Colonic mucosa (tissue), 4 donors: Measurements from ENCODE around the gene BTAF1. TPM values are rescaled to one million over a fixed set of nuclear protein-coding genes. Genes with fewer than 3 reads are reported as not detected.

Source experiments
- DNase-seq: peaks from one replicate; pipeline ENCODE4 v3.0.0-alpha.2; 2020
- H3K27ac ChIP-seq: fragments of 200-600 bp; one replicate; pipeline ENCODE4 v1.8.0; 2021
- H3K27me3 ChIP-seq: fragments of 200-600 bp; one replicate; pipeline ENCODE4 v1.8.0; 2021
- H3K36me3 ChIP-seq: fragments of 200-600 bp; one replicate; pipeline ENCODE4 v1.8.0; 2021
- H3K4me1 ChIP-seq: fragments of 200-600 bp; one replicate; pipeline ENCODE4 v1.8.0; 2021; ENCODE audit warnings: mild to moderate bottlenecking
- H3K4me3 ChIP-seq: fragments of 200-600 bp; one replicate; pipeline ENCODE4 v1.8.0; 2021
- H3K9ac ChIP-seq, 2 donors: one replicate each; pipeline ENCODE4 v1.7.0; 2013; ENCODE audit warnings: control low read depth in 2 of 2, low read depth in 2 of 2, low read length in 2 of 2
- H3K9me3 ChIP-seq: fragments of 200-600 bp; one replicate; pipeline ENCODE4 v1.8.0; 2021
- intact Hi-C: fragments of 100-400 bp; cut with DNase I; formaldehyde crosslinking; loops from one replicate; pipeline ENCODE4 v1.14.1; 2022
- total RNA-seq, 2 donors: library from RNA; stranded (reverse); fragmentation: NEBNext Ultra II Directional in 1 of 2; extraction: Animal tissue kit (Norgen Biotek cat#: 25700) in 1 of 2; gene quantifications; one replicate each; pipeline ENCODE4 v1.2.1, GENCODE V29; 2021
- TF ChIP-seq, protein P1 (sequence below): fragments of 200-600 bp; IDR thresholded peaks from one replicate; pipeline ENCODE4 v1.8.0; 2022; ENCODE audit warnings: antibody characterized with exemption, mild to moderate bottlenecking
- donor health status: healthy.
- donor health status: DM: no; HTN: no; CAD: no.
- donor health status: DM: no; HTN: no; CAD: no.

BTAF1 gene
- total RNA-seq, 2 donors from 2014 or later: 20.7 to 25.0 TPM

DNA sequence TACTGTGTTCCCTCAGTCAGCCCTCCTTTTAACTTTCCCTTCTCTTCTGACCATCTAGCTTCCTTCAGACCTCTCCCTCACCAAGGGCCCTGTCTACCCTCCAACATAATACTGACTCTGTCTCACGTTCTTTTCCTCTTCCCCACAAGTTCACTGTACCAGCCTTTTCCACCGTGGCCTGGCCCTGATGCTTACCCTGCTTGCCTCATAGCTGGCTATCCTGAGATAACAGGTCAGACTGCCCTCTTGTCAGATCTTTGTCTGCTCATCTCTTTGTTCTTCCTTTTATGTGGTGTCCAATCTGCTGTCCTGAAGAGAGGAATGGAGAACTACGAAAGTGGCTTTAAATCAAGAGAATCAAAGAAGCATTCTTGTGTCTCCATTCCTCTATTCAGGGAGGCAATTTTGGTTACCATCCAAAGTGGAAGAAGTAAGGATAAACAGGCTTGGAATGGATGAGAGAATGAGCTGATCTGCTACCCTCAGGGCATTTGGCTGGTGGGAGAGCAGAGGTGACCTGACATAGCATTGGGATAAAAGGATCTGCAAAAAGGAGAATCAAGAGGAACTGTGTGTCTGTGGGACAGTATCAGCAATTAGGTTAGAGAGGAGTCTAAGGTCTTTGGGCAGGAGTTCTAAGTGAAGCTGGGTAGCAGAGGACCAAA lies 8.1 kb downstream of the BTAF1 start:
- H3K4me1 ChIP-seq: no peaks in the 10 kb centered on the region
- TF ChIP-seq, protein P1, sequence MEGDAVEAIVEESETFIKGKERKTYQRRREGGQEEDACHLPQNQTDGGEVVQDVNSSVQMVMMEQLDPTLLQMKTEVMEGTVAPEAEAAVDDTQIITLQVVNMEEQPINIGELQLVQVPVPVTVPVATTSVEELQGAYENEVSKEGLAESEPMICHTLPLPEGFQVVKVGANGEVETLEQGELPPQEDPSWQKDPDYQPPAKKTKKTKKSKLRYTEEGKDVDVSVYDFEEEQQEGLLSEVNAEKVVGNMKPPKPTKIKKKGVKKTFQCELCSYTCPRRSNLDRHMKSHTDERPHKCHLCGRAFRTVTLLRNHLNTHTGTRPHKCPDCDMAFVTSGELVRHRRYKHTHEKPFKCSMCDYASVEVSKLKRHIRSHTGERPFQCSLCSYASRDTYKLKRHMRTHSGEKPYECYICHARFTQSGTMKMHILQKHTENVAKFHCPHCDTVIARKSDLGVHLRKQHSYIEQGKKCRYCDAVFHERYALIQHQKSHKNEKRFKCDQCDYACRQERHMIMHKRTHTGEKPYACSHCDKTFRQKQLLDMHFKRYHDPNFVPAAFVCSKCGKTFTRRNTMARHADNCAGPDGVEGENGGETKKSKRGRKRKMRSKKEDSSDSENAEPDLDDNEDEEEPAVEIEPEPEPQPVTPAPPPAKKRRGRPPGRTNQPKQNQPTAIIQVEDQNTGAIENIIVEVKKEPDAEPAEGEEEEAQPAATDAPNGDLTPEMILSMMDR: no peak
- intact Hi-C loops: no loop called here
- no peak overlapping the region for H3K27ac ChIP-seq
- DNase-seq: no peak
- H3K9me3 ChIP-seq: no peaks in the 10 kb centered on the region
- no peaks in the 10 kb centered on the region for H3K27me3 ChIP-seq
- H3K4me3 ChIP-seq: no peak overlapping the region
- H3K36me3 ChIP-seq: peaks cover 5% of the 10 kb centered on the region
- no peak overlapping the region for H3K9ac ChIP-seq

DNA sequence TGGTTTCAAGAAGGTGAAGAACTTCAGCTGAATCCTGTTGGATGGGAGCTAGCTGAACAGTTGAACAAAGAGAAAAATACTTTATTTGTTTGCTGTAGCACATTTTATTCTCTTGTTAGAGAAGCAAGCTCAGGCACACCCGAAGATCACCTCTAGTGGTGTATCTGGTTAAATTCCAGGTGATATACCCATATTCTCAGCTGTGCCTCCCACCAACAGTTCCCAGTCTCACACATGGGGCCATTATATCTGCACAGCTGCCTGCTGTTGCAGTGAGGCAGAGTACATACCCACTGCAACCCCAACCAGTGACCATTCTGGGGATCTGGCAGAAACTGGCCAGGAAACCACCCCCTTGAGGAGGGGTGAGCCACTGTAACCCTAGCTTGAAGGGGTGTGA lies 9.2 kb downstream of the BTAF1 start:
- Histone ChIP-seq H3K9me3 (no peaks in the 10 kb centered on the region), H3K4me1 (no peaks in the 10 kb centered on the region), H3K27me3 (no peaks in the 10 kb centered on the region), H3K9ac (no peak overlapping the region), H3K27ac (no peak overlapping the region), H3K36me3 (peaks cover 9% of the 10 kb centered on the region), H3K4me3 (no peak overlapping the region)
- DNase-seq: no peak
- TF ChIP-seq, protein P1: no peak
- intact Hi-C loops: no loop called here

DNA sequence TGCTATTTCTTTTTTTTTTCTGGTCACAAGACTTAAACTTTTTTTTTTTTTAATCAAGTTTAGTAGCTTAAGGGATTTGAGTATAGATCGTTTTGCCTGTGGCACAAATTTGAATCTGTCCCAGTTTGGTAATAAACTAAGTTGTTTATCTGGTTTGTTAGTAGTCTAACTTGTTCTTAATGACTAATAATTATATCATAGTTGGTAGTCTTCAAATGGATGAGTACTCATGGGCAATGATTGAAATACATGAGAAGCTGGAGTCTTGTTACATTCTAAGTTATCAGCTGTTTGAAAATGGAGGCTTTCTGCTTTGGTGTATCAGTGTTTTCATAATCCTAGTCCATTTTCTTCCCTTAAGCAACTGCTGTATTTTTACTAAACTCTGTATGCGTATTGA lies 12.3 kb downstream of the BTAF1 start:
- no peak for DNase-seq
- intact Hi-C loops: no loop called here
- TF ChIP-seq, protein P1: no peak
- Histone ChIP-seq H3K27me3 (no peaks in the 10 kb centered on the region), H3K27ac (no peak overlapping the region), H3K36me3 (peaks cover 9% of the 10 kb centered on the region), H3K9me3 (no peaks in the 10 kb centered on the region), H3K4me3 (no peak overlapping the region), H3K4me1 (no peaks in the 10 kb centered on the region), H3K9ac (no peak overlapping the region)

DNA sequence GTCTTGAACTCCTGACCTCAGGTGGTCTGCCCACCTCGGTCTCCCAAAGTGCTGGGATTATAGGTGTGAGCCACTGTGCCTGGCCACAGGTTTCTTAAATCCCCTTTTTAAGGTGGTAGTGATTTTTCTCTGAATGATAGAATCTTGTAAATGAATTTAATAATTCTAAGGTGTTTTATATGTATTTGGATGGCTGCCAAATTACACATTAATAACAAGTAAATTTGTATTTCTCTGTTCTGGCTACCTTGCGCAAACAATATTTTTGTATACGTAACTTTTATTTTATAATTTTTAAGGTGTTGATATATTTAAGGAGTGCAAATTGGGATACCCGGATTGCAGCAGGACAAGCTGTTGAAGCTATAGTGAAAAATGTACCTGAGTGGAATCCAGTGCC lies 16.1 kb downstream of the BTAF1 start:
- H3K9ac ChIP-seq: no peak overlapping the region
- H3K4me1 ChIP-seq: no peaks in the 10 kb centered on the region
- no peaks in the 10 kb centered on the region for H3K27me3 ChIP-seq
- H3K9me3 ChIP-seq: no peaks in the 10 kb centered on the region
- TF ChIP-seq, protein P1: no peak
- H3K4me3 ChIP-seq: no peak overlapping the region
- intact Hi-C loops: no loop called here
- H3K27ac ChIP-seq: no peak overlapping the region
- peaks cover 9% of the 10 kb centered on the region for H3K36me3 ChIP-seq
- DNase-seq: no peak

DNA sequence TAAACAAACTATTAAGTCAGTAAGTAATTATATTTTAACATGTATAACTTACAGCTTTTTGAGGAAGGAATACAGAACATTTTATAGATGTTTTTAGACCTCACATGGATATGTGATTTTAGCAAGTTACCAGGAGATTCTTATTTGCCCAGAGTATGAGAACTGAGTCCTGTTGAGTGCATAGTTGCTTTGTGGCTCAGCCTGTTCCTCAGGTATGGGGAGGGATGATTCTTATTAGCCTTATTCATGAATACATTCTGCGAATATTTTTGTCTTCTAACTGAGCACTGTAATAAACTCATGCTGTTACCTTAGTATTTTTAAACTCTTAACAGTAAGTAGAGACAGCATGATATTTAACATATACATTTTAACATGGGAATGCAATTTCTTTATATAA lies 17.9 kb downstream of the BTAF1 start:
- TF ChIP-seq, protein P1: no peak
- no peak for DNase-seq
- Histone ChIP-seq H3K36me3 (peaks cover 4% of the 10 kb centered on the region), H3K9ac (no peak overlapping the region), H3K4me3 (no peak overlapping the region), H3K4me1 (no peaks in the 10 kb centered on the region), H3K27me3 (no peaks in the 10 kb centered on the region), H3K27ac (no peak overlapping the region), H3K9me3 (no peaks in the 10 kb centered on the region)
- intact Hi-C loops: no loop called here
